Measurements from ENCODE around the gene AOC1. TPM values are rescaled to one million over a fixed set of nuclear protein-coding genes. Genes with fewer than 3 reads are reported as not detected.

AOC1 gene
- total RNA-seq, 2 experiments from 2014 or later, result not detected

GRCh38 chr7:150823043-150823442, 29.3 kb upstream of the AOC1 start:
- BruUV-seq (replicated peaks), result no TSS peak
- TF ChIP-seq CTCF (conservative IDR thresholded peaks at IDR 0.05; ENCODE audit: low read length) (no peak), EZH2phosphoT487 (IDR thresholded peaks at IDR 0.05; ENCODE audit: borderline replicate concordance, low read depth, low read length) (no peak)
- intact Hi-C loops (cut with micrococcal nuclease; ENCODE audit: unreplicated experiment), result no loop called here
- H3K79me2 ChIP-seq (ENCODE audit: insufficient read depth, low read depth, low read length), result no peaks in the 10 kb centered on the region
- no peak for DNase-seq (ENCODE audit: low spot score)
- no peaks in the 10 kb centered on the region for H4K20me1 ChIP-seq (ENCODE audit: insufficient read depth, low read length)
- no peaks in the 10 kb centered on the region for H3K4me1 ChIP-seq (ENCODE audit: insufficient read depth, low read length, poor library complexity, severe bottlenecking)
- no peak overlapping the region for H2AFZ ChIP-seq (ENCODE audit: low read length)
- no peak overlapping the region for H3K4me2 ChIP-seq (ENCODE audit: low read length)
- H3K9me2 ChIP-seq (ENCODE audit: insufficient read depth, low read length), result no peaks in the 10 kb centered on the region
- H3K9me3 ChIP-seq (ENCODE audit: low read length), result no peaks in the 10 kb centered on the region
- H3K4me3 ChIP-seq (ENCODE audit: low read depth, low read length, poor library complexity, severe bottlenecking), result no peak overlapping the region
- no peak overlapping the region for H3K27ac ChIP-seq (ENCODE audit: low read depth, low read length, poor library complexity, severe bottlenecking)
- ChIA-PET POLR2A (no interaction called here), CTCF (ENCODE audit: unreplicated experiment) (no interaction called here)
- no peaks in the 10 kb centered on the region for H3K36me3 ChIP-seq (ENCODE audit: insufficient read depth, low read length)

GRCh38 chr7:150823484-150824126, 28.7 kb upstream of the AOC1 start:
- Histone ChIP-seq H3K4me1 (ENCODE audit: insufficient read depth, low read length, poor library complexity, severe bottlenecking) (no peaks in the 10 kb centered on the region), H3K36me3 (ENCODE audit: insufficient read depth, low read length) (no peaks in the 10 kb centered on the region), H2AFZ (ENCODE audit: low read length) (no peak overlapping the region), H4K20me1 (ENCODE audit: insufficient read depth, low read length) (no peaks in the 10 kb centered on the region), H3K79me2 (ENCODE audit: insufficient read depth, low read depth, low read length) (no peaks in the 10 kb centered on the region), H3K4me3 (ENCODE audit: low read depth, low read length, poor library complexity, severe bottlenecking) (no peak overlapping the region), H3K9me3 (ENCODE audit: low read length) (no peaks in the 10 kb centered on the region), H3K9me2 (ENCODE audit: insufficient read depth, low read length) (no peaks in the 10 kb centered on the region), H3K4me2 (ENCODE audit: low read length) (no peak overlapping the region), H3K27ac (ENCODE audit: low read depth, low read length, poor library complexity, severe bottlenecking) (no peak overlapping the region)
- TF ChIP-seq CTCF (conservative IDR thresholded peaks at IDR 0.05; ENCODE audit: low read length), result no peak
- no peak for TF ChIP-seq EZH2phosphoT487 (IDR thresholded peaks at IDR 0.05; ENCODE audit: borderline replicate concordance, low read depth, low read length)
- POLR2A ChIA-PET, result no interaction called here
- no TSS peak for BruUV-seq (replicated peaks)
- CTCF ChIA-PET (ENCODE audit: unreplicated experiment), result no interaction called here
- no peak for DNase-seq (ENCODE audit: low spot score)
- intact Hi-C loops (cut with micrococcal nuclease; ENCODE audit: unreplicated experiment), result no loop called here

- DNase-seq (ENCODE audit: low spot score), result no peak
- H4K20me1 ChIP-seq (ENCODE audit: insufficient read depth, low read length), result no peaks in the 10 kb centered on the region
- no peak overlapping the region for H3K4me3 ChIP-seq (ENCODE audit: low read depth, low read length, poor library complexity, severe bottlenecking)
- TF ChIP-seq EZH2phosphoT487 (IDR thresholded peaks at IDR 0.05; ENCODE audit: borderline replicate concordance, low read depth, low read length) (no peak), CTCF (conservative IDR thresholded peaks at IDR 0.05; ENCODE audit: low read length) (no peak)
- no peaks in the 10 kb centered on the region for H3K36me3 ChIP-seq (ENCODE audit: insufficient read depth, low read length)
- H3K9me3 ChIP-seq (ENCODE audit: low read length), result no peaks in the 10 kb centered on the region
- ChIA-PET CTCF (ENCODE audit: unreplicated experiment) (no interaction called here), POLR2A (no interaction called here)
- H3K9me2 ChIP-seq (ENCODE audit: insufficient read depth, low read length), result no peaks in the 10 kb centered on the region
- H3K79me2 ChIP-seq (ENCODE audit: insufficient read depth, low read depth, low read length), result no peaks in the 10 kb centered on the region
- H3K4me2 ChIP-seq (ENCODE audit: low read length), result no peak overlapping the region
- no peaks in the 10 kb centered on the region for H3K4me1 ChIP-seq (ENCODE audit: insufficient read depth, low read length, poor library complexity, severe bottlenecking)
- no TSS peak for BruUV-seq (replicated peaks)
- H3K27ac ChIP-seq (ENCODE audit: low read depth, low read length, poor library complexity, severe bottlenecking), result no peak overlapping the region
- intact Hi-C loops (cut with micrococcal nuclease; ENCODE audit: unreplicated experiment), result no loop called here
- no peak overlapping the region for H2AFZ ChIP-seq (ENCODE audit: low read length)
These were observed 27.7 kb upstream of the AOC1 start for GRCh38 chr7:150824379-150825177.

Data from OCI-LY7 (cell line).